ENCODE measurements around the gene TEAD4. TPM values are rescaled to one million over a fixed set of nuclear protein-coding genes. Genes with fewer than 3 reads are reported as not detected.

The TEAD4 gene
- total RNA-seq: 10 to 100 TPM in 2 of 7 donors, 1 to 10 TPM in 5; 3.6 to 19.9 (median 5.9) TPM
- 1 to 10 TPM; 6.7 to 7.2 TPM for polyA plus RNA-seq
- long read RNA-seq, donor 1, transcript TEAD4-202 (13 exons, 1,690 nt): major isoform, 9 of 17 reads
- long read RNA-seq, donor 1, partial matches to known transcripts: 3 of 17 reads
- long read RNA-seq, donor 1, other reads (novel, unspliced or antisense): 5 of 17 reads
- long read RNA-seq, donor 2, transcript TEAD4-202 (13 exons, 1,690 nt): major isoform, 5 of 6 reads
- long read RNA-seq, donor 2, partial matches to known transcripts: 0 of 6 reads
- long read RNA-seq, donor 2, other reads (novel, unspliced or antisense): 0 of 6 reads
- long read RNA-seq, donor 3, partial matches to known transcripts: 13 of 17 reads
- long read RNA-seq, donor 3, other reads (novel, unspliced or antisense): 3 of 17 reads

DNA sequence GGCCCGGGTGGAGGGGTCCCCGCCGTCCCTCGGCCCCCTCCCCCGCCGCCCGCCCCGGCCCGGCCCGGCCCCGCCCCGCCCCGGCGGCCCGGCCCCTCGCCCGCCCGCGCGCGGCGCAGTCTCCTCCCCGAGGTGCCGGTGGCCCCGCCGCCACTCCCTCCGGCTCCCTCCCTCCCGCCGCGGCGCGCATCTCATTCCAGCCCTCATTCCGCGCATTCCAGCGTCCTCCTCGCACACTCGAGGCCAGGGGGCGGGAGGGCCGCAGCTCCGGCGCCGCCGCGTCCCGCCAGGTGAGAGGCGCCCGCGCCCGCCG lies at the start of gene TEAD4:
Gene TEAD4, plus strand, starts transcription at position 206 of the 313 bp plus-strand sequence.
- Histone ChIP-seq H3K36me3 (no peaks in the 10 kb centered on the region), H3K4me3 (peak within 1 kb of the TSS; percentile 60), H3K27me3 (no peaks in the 10 kb centered on the region), H3K4me1 (ENCODE audit: insufficient read depth) (peaks cover 5% of the 10 kb centered on the region), H3K9me3 (no peaks in the 10 kb centered on the region), H3K27ac (no peak within 1 kb of the TSS)
- WGBS, 3 donors: 0% methylated on average over 2 to 39 of the region's 50 CpGs
- intact Hi-C loops (cut with DNase I): loop anchor here in 1 of 4 donors (10.0 kb wide), 1 partner anchor 54 kb away; no protein-coding TSS in a partner anchor
- TF ChIP-seq POLR2A (IDR thresholded peaks at IDR 0.05): no peak
- peak; percentile 40 to 73 (median 52) for DNase-seq

DNA sequence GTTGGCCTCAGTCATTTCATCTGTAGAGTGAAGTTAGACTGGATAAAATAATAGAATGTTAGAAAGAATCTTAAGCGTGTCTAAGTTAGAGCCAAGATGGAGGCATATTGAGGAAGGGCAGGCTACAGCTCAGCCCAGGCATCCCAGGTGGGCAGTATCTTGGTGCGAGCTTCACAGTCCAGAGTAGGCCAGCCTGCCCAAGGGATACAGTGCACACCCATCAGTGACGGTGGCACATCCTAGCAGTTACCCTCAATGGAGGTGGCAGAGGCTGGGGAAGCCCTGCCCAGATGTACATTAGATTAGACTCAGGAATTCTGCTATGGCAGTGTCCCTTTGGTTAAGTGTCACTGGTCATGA lies 47.0 kb upstream of the TEAD4 start:
- WGBS, 3 donors: 96 to 100% (median 96%) methylated on average over 3 of the region's 3 CpGs
- no peak for TF ChIP-seq EP300 (IDR thresholded peaks at IDR 0.05)
- TF ChIP-seq POLR2A (IDR thresholded peaks at IDR 0.05): no peak
- TF ChIP-seq CTCF (IDR thresholded peaks at IDR 0.05): no peak
- peaks cover 1% of the 10 kb centered on the region for H3K4me1 ChIP-seq (ENCODE audit: insufficient read depth)
- no peaks in the 10 kb centered on the region for H3K27me3 ChIP-seq
- no peaks in the 10 kb centered on the region for H3K36me3 ChIP-seq
- no peaks in the 10 kb centered on the region for H3K9me3 ChIP-seq
- intact Hi-C loops (cut with DNase I): no loop called here
- H3K4me3 ChIP-seq: no peak overlapping the region
- no peak overlapping the region for H3K27ac ChIP-seq
- DNase-seq: no peak

- intact Hi-C loops (cut with DNase I): no loop called here
- no peak for DNase-seq
- Histone ChIP-seq H3K36me3 (no peaks in the 10 kb centered on the region), H3K27me3 (no peaks in the 10 kb centered on the region), H3K4me3 (no peak overlapping the region), H3K9me3 (no peaks in the 10 kb centered on the region), H3K4me1 (ENCODE audit: insufficient read depth) (no peaks in the 10 kb centered on the region), H3K27ac (no peak overlapping the region)
- 90 to 92% (median 92%) methylated on average over 2 of the region's 2 CpGs for WGBS, 3 donors
- TF ChIP-seq EP300 (IDR thresholded peaks at IDR 0.05) (no peak), CTCF (IDR thresholded peaks at IDR 0.05) (no peak), POLR2A (IDR thresholded peaks at IDR 0.05) (no peak)
These were observed 39.9 kb upstream of the TEAD4 start for GRCh38 chr12:2919249-2919648.

DNA sequence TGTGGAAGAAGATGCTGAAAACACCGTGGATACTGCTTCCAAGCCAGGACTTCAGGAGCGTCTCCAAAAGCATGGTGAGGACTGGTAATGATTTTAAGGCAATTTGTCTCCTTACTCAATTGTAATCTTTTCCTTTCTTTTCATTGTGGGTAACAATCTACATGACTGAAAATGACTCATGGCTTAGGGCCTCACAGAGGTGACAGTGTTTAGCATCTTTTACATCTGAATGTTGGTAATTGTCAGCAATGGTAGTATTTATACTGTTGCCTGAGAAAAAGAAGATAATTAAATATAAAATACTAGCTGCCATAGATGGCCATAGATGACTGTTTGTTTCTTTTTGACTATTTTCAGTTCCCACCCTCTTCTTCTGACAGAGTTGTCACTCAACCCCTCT lies 36.9 kb upstream of the TEAD4 start:
- intact Hi-C loops (cut with DNase I): no loop called here
- H3K36me3 ChIP-seq: no peaks in the 10 kb centered on the region
- no peaks in the 10 kb centered on the region for H3K27me3 ChIP-seq
- no peaks in the 10 kb centered on the region for H3K4me1 ChIP-seq (ENCODE audit: insufficient read depth)
- 93 to 97% (median 96%) methylated on average over 2 of the region's 2 CpGs for WGBS, 3 donors
- TF ChIP-seq CTCF (IDR thresholded peaks at IDR 0.05) (no peak), EP300 (IDR thresholded peaks at IDR 0.05) (no peak), POLR2A (IDR thresholded peaks at IDR 0.05) (no peak)
- DNase-seq: no peak
- no peaks in the 10 kb centered on the region for H3K9me3 ChIP-seq
- no peak overlapping the region for H3K27ac ChIP-seq
- no peak overlapping the region for H3K4me3 ChIP-seq

GRCh38 chr12:2923057-2923456 lies 36.1 kb upstream of the TEAD4 start:
- no peaks in the 10 kb centered on the region for H3K27me3 ChIP-seq
- WGBS, 3 donors: 96 to 97% (median 96%) methylated on average over 9 of the region's 9 CpGs
- DNase-seq: no peak
- no peak overlapping the region for H3K4me3 ChIP-seq
- intact Hi-C loops (cut with DNase I): no loop called here
- H3K9me3 ChIP-seq: no peaks in the 10 kb centered on the region
- H3K27ac ChIP-seq: no peak overlapping the region
- no peaks in the 10 kb centered on the region for H3K36me3 ChIP-seq
- H3K4me1 ChIP-seq (ENCODE audit: insufficient read depth): no peaks in the 10 kb centered on the region
- TF ChIP-seq EP300 (IDR thresholded peaks at IDR 0.05): no peak
- no peak for TF ChIP-seq CTCF (IDR thresholded peaks at IDR 0.05)
- TF ChIP-seq POLR2A (IDR thresholded peaks at IDR 0.05): no peak
